Activated CD8-positive, alpha-beta memory T cell treated with anti-CD3 and anti-CD28 coated beads, Interleukin-2, amount 50 U/mL, for 48 hours (primary cell): ENCODE data around the gene GNAO1.

ENCODE experiments used
- DNase-seq: peaks from one replicate; pipeline ENCODE4 v3.0.0-alpha.2; 2020

The GNAO1 gene

GRCh38 chr16:56315955-56316354 is 124.7 kb downstream of the GNAO1 start:
- DNase-seq = no peak

GRCh38 chr16:56316545-56316944 is 125.3 kb downstream of the GNAO1 start:
- DNase-seq = no peak

- peak; percentile 91 for DNase-seq
These were observed 126.9 kb downstream of the GNAO1 start for GRCh38 chr16:56317998-56318826.

- no peak for DNase-seq
These were observed 127.5 kb downstream of the GNAO1 start for GRCh38 chr16:56318827-56319140.

- no peak for DNase-seq
These were observed 128.1 kb downstream of the GNAO1 start for GRCh38 chr16:56319376-56319775.

DNA sequence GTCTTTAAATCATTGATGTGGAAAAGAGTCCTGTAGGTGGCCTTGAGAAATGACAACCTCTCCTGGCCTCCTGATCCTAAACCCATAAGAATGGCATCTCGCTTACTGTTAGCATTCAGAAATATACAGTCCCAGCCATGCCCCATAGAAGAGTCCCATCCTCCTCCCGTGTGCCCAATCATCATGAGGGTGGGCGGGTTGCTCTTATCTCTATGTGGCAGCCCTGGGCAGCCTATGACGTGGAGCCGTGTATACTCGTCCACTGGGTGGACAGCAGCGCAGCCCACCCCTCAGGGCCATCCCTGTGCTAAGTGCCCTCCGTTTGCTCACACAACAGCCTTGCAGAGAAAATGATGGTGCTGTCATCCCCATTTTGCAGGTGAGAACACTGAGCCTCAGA is 128.8 kb downstream of the GNAO1 start:
- no peak for DNase-seq

- DNase-seq = no peak
These were observed 129.7 kb downstream of the GNAO1 start for GRCh38 chr16:56320811-56321558.

- DNase-seq = no peak
These were observed 130.3 kb downstream of the GNAO1 start for GRCh38 chr16:56321571-56321970.

- DNase-seq = no peak
These were observed 133.1 kb downstream of the GNAO1 start for GRCh38 chr16:56324406-56324805.

GRCh38 chr16:56325956-56326355 is 134.7 kb downstream of the GNAO1 start:
- DNase-seq = no peak

- DNase-seq = no peak
These were observed 136.0 kb downstream of the GNAO1 start for GRCh38 chr16:56327071-56327928.

GRCh38 chr16:56327929-56328258 is 136.6 kb downstream of the GNAO1 start:
- DNase-seq = no peak

GRCh38 chr16:56328276-56329022 is 137.2 kb downstream of the GNAO1 start:
- no peak for DNase-seq

DNA sequence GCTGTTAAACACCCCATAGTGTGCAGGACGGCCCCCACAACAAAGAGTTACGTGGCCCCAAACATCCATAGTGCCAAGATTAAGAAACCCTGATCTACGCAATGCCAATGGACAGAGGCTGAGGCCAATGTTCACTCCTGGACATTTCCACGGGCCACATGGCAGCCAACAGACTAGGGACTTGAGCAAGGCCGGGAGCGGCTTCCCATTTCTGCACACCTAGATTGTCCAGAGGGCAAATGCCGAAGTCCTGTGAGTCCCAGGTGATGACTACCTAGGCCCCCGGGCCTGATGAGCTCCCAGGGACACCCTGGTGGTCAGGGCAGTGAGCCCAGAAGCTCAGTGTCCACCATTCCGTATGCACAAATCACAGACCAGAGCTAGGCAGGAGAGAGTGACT is 138.6 kb downstream of the GNAO1 start:
- DNase-seq = no peak

- DNase-seq = no peak
These were observed 139.2 kb downstream of the GNAO1 start for GRCh38 chr16:56330476-56330875.

GRCh38 chr16:56331399-56331798 is 140.1 kb downstream of the GNAO1 start:
- DNase-seq = no peak

GRCh38 chr16:56331915-56332314 is 140.6 kb downstream of the GNAO1 start:
- no peak for DNase-seq

- no peak for DNase-seq
These were observed 141.3 kb downstream of the GNAO1 start for GRCh38 chr16:56332464-56333079.

- no peak for DNase-seq
These were observed 143.5 kb downstream of the GNAO1 start for GRCh38 chr16:56334761-56335160.

DNA sequence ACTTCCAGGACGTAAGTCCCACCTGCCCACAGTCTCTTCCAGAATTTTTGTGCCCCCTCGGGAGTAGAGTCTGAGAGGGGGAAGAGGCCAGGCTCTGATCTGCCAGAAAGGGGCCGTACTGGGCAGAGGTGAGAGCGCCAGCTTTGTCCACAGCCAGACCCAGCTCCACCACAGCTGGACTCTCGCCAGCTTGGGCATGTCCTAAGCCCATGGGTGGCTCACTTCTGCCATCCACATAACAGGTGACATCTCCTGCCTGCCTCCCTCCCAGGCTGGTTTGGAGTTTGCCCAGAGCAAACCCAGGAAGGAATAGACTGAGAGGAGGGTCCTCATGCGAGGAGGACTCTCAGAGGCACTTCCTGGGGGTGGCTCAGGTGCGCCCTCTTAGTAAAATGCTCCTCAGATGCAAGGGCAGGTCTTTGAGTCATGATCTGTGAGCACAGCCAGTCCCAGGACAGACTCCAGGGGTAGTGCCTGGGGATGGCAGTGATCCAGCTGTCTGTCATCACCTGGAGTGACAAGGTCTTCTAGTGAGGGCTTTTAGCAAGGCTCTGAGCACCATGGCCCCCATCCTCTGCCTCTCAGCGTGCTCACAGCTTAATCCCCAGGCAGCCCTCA is 144.9 kb downstream of the GNAO1 start:
- no peak for DNase-seq

DNA sequence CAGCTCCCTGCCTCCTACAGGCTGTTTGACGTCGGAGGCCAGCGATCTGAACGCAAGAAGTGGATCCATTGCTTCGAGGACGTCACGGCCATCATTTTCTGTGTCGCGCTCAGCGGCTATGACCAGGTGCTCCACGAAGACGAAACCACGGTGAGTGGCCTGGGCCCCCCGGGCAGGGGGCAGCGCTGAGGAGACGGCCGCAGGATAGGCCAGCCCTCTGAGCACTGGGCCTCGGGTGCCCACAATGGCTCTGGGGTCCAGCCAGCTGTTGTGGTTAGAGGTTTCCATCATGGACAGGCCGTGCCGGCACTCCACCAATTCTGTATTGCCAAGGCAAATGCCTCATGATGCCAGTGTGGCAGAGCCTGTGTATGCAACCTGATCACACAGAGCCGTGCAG is 145.4 kb downstream of the GNAO1 start:
- no peak for DNase-seq
